UCSD-AML1 (cell line): Measurements from ENCODE around the gene TM2D3.

ENCODE experiments used
- DNase-seq: peaks from one replicate; lab custom pipeline; 2025; ENCODE audit not compliant: unreplicated experiment; lab: John Stamatoyannopoulos, UW

Gene TM2D3

GRCh38 chr15:101625980-101626379 is 26.2 kb downstream of the TM2D3 start:
- DNase-seq: no peak

GRCh38 chr15:101625184-101625583 is 27.0 kb downstream of the TM2D3 start:
- DNase-seq: no peak

GRCh38 chr15:101623367-101624304 is 28.5 kb downstream of the TM2D3 start:
- no peak for DNase-seq

GRCh38 chr15:101621961-101622360 is 30.2 kb downstream of the TM2D3 start:
- no peak for DNase-seq

GRCh38 chr15:101620671-101621070 is 31.5 kb downstream of the TM2D3 start:
- DNase-seq: no peak

GRCh38 chr15:101619615-101619865 is 32.6 kb downstream of the TM2D3 start:
- DNase-seq: no peak

- no peak for DNase-seq
Observed at GRCh38 chr15:101618851-101619614, 33.1 kb downstream of the TM2D3 start.

- no peak for DNase-seq
Observed at GRCh38 chr15:101618076-101618475, 34.1 kb downstream of the TM2D3 start.

- DNase-seq: no peak
Observed at GRCh38 chr15:101617390-101617965, 34.7 kb downstream of the TM2D3 start.

GRCh38 chr15:101615986-101616848 is 36.0 kb downstream of the TM2D3 start:
- DNase-seq: no peak

GRCh38 chr15:101615414-101615985 is 36.7 kb downstream of the TM2D3 start:
- no peak for DNase-seq

GRCh38 chr15:101614761-101615160 is 37.4 kb downstream of the TM2D3 start:
- DNase-seq: no peak

- DNase-seq: no peak
Observed at GRCh38 chr15:101614001-101614585, 38.1 kb downstream of the TM2D3 start.

GRCh38 chr15:101613130-101614000 is 38.8 kb downstream of the TM2D3 start:
- DNase-seq: no peak

GRCh38 chr15:101612676-101613075 is 39.5 kb downstream of the TM2D3 start:
- no peak for DNase-seq

- DNase-seq: no peak
Observed at GRCh38 chr15:101611580-101612299, 40.4 kb downstream of the TM2D3 start.

- DNase-seq: no peak
Observed at GRCh38 chr15:101611007-101611406, 41.2 kb downstream of the TM2D3 start.

- DNase-seq: no peak
Observed at GRCh38 chr15:101610611-101611000, 41.6 kb downstream of the TM2D3 start.
